Fibroblast of lung (primary cell): Measurements from ENCODE around the gene PLK3. TPM values are rescaled to one million over a fixed set of nuclear protein-coding genes. Genes with fewer than 3 reads are reported as not detected.
"Not testable (repeated sequence)": the region's sequence is repeated elsewhere in the genome, so short reads cannot be mapped to it uniquely, and the experiment has no call there.

Experiments
- DNase-seq, 2 donors: peaks; one replicate each; pipeline versions ENCODE4 v3.0.0 to v3.0.0-alpha.2; 2010; ENCODE audit warnings: low read depth in 2 of 2
- H2AFZ ChIP-seq: 2 replicates; pipeline ENCODE4 v1.5.1; 2012; ENCODE audit warnings: low read length, control low read depth, inconsistent platforms
- H3K27ac ChIP-seq: 2 replicates; pipeline ENCODE4 v1.5.1; 2011; ENCODE audit warnings: low read length, control low read depth; ENCODE audit not compliant: insufficient read depth
- H3K27me3 ChIP-seq: 2 replicates; pipeline ENCODE4 v1.5.1; 2011; ENCODE audit warnings: mild to moderate bottlenecking, low read length; ENCODE audit not compliant: control insufficient read depth, insufficient read depth
- H3K36me3 ChIP-seq: 2 replicates; pipeline ENCODE4 v1.5.1; 2011; ENCODE audit warnings: low read length; ENCODE audit not compliant: control insufficient read depth, insufficient read depth
- H3K4me1 ChIP-seq: 2 replicates; pipeline ENCODE4 v1.5.1; 2011; ENCODE audit warnings: low read length; ENCODE audit not compliant: control insufficient read depth, insufficient read depth; ENCODE audit errors: extremely low read depth
- H3K4me2 ChIP-seq: 2 replicates; pipeline ENCODE4 v1.5.1; 2011; ENCODE audit warnings: low read length, control low read depth; ENCODE audit not compliant: insufficient read depth; ENCODE audit errors: extremely low read depth
- H3K4me3 ChIP-seq, 4 experiments: fragments of 200-600 bp in 1 of 4; sonication (generic) in 1 of 4; replicated peaks in 1 of 4; 2 replicates each; pipeline ENCODE4 v1.5.1; 2011 to 2016; ENCODE audit warnings: low read length in 4 of 4, low read depth in 3 of 4, mild to moderate bottlenecking in 3 of 4, control low read depth in 2 of 4, inconsistent platforms in 1 of 4, mixed read lengths in 1 of 4; ENCODE audit not compliant: insufficient read depth in 1 of 4; ENCODE audit errors: control extremely low read depth in 1 of 4
- H3K79me2 ChIP-seq: 2 replicates; pipeline ENCODE4 v1.5.1; 2012; ENCODE audit warnings: mild to moderate bottlenecking, low read length, inconsistent platforms; ENCODE audit not compliant: control insufficient read depth, insufficient read depth
- H3K9ac ChIP-seq: 2 replicates; pipeline ENCODE4 v1.5.1; 2011; ENCODE audit warnings: mild to moderate bottlenecking, low read length, control low read depth; ENCODE audit not compliant: insufficient read depth
- H3K9me3 ChIP-seq: 2 replicates; pipeline ENCODE4 v1.5.1; 2012; ENCODE audit warnings: low read depth, low read length; ENCODE audit not compliant: control insufficient read depth, insufficient read depth
- H4K20me1 ChIP-seq: 2 replicates; pipeline ENCODE4 v1.5.1; 2011; ENCODE audit warnings: low read length; ENCODE audit not compliant: control insufficient read depth, insufficient read depth; ENCODE audit errors: extremely low read depth
- CTCF ChIP-seq, 2 donors: IDR thresholded peaks in 1 of 2; conservative IDR thresholded peaks in 1 of 2; 1 replicate in 1 of 2; 2 replicates in 1 of 2; pipeline ENCODE4 v1.5.1; 2011 to 2012; ENCODE audit warnings: low read length in 2 of 2, control low read depth in 1 of 2, inconsistent platforms in 1 of 2, low read depth in 1 of 2, mild to moderate bottlenecking in 1 of 2
- EZH2 ChIP-seq: IDR thresholded peaks from 2 replicates; pipeline ENCODE4 v1.5.1; 2012; ENCODE audit warnings: low read length, control low read depth, mild to moderate bottlenecking; ENCODE audit errors: missing control alignments
- polyA plus RNA-seq, 2 donors: library from polyadenylated mRNA; depleted of rRNA in 1 of 2; stranded (reverse) in 1 of 2; unstranded in 1 of 2; fragments of >200 nt; gene quantifications; 2 replicates each; pipeline ENCODE4 v1.2.1, GENCODE V29; 2011 to 2012; ENCODE audit warnings: missing spikeins in 1 of 2
- total RNA-seq: library from RNA; depleted of rRNA; stranded (reverse); fragments of >200 nt; gene quantifications from 2 replicates; pipeline ENCODE4 v1.2.1, GENCODE V29; 2014

Gene PLK3
- total and polyA plus RNA-seq, 2 donors (not counting 1 experiment from before 2014, with no cell fraction given): 12.2 to 30.6 TPM

DNA sequence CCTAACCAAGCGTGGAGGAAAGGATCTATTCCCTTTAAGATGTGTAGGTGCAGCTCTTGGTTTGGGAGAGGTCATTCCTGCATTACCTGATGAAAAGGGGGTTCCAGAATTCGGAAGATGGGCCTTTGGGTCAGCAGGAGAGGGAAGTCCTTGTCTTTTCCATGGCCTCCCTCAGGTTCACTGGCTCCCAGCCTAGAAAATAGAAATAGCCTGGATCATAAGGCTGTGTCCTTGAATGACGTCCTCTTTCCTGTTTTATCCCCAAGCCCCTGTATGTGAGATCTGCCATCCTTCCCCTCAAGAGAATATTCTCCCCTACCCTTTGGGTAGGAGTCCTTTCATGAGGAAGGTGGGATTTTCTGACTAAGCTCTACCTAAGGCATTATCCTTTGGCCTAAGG, 39.3 kb upstream of the PLK3 start:
- H3K36me3 ChIP-seq: peaks cover 25% of the 10 kb centered on the region
- H2AFZ ChIP-seq: no peak overlapping the region
- H3K79me2 ChIP-seq: no peaks in the 10 kb centered on the region
- H3K27me3 ChIP-seq: no peaks in the 10 kb centered on the region
- no peak overlapping the region for H3K27ac ChIP-seq
- no peak overlapping the region for H3K9ac ChIP-seq
- TF ChIP-seq EZH2 (no peak), CTCF (conservative IDR thresholded peaks at IDR 0.05 in 1 of 2, IDR thresholded peaks at IDR 0.05 in 1 of 2; ENCODE audit: low read depth in 1 of 2, low read length in 2 of 2) (no peak)
- no peak overlapping the region for H3K4me3 ChIP-seq
- DNase-seq: no peak
- no peak overlapping the region for H3K4me2 ChIP-seq
- no peaks in the 10 kb centered on the region for H4K20me1 ChIP-seq
- H3K9me3 ChIP-seq: no peaks in the 10 kb centered on the region
- no peaks in the 10 kb centered on the region for H3K4me1 ChIP-seq

DNA sequence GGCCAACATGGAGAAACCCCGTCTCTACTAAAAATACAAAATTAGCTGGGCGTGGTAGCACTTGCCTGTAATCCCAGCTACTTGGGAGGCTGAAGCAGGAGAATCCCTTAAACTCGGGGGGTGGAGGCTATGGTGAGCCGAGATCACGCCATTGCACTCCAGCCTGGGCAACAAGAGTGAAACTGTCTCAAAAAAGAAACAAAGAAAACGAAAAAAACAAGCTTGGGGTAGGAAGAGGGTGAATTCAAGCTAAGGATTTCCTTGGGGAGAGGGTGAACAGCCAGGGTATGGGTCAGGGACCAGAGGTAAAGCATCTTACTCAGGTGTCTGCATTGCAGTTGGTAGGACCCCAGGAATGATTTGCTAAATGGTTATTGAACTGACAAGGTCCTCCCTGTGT, 33.8 kb upstream of the PLK3 start:
- not testable (repeated sequence) for H3K27ac ChIP-seq, H4K20me1 ChIP-seq, H3K9me3 ChIP-seq, H3K4me2 ChIP-seq, H3K4me1 ChIP-seq, H3K27me3 ChIP-seq, H3K9ac ChIP-seq, H2AFZ ChIP-seq, DNase-seq, H3K79me2 ChIP-seq, H3K4me3 ChIP-seq
- H3K36me3 ChIP-seq: peaks cover 18% of the 10 kb centered on the region

GRCh38 chr1:44775078-44775929, 24.9 kb upstream of the PLK3 start, which contains the start of gene RPS8:
RPS8 (plus strand) TSS chr1:44775540; CDS start chr1:44775597, 57 bp downstream.
- Histone ChIP-seq H3K4me1 (peaks cover 2% of the 10 kb centered on the region), H3K36me3 (peaks cover 15% of the 10 kb centered on the region), H3K27ac (peak within 1 kb of the TSS; percentile 98), H4K20me1 (no peaks in the 10 kb centered on the region), H3K9ac (peak within 1 kb of the TSS; percentile 97), H3K9me3 (no peaks in the 10 kb centered on the region), H3K79me2 (peaks cover 34% of the 10 kb centered on the region), H3K4me3 (peak within 1 kb of the TSS; percentile 61 to 95 (median 76)), H2AFZ (peak within 1 kb of the TSS; percentile 37), H3K27me3 (no peaks in the 10 kb centered on the region), H3K4me2 (peak within 1 kb of the TSS; percentile 80)
- TF ChIP-seq EZH2: no peak
- no peak for TF ChIP-seq CTCF (conservative IDR thresholded peaks at IDR 0.05 in 1 of 2, IDR thresholded peaks at IDR 0.05 in 1 of 2; ENCODE audit: low read depth in 1 of 2, low read length in 2 of 2)
- peak; percentile 91 to 95 for DNase-seq
